SKM-1 treated with dmso at 0.1 percent for 144 hours (cell line): ENCODE measurements around the gene FIZ1.

ENCODE experiments used
- DNase-seq: peaks from one replicate; lab custom pipeline; 2025; ENCODE audit not compliant: unreplicated experiment; lab: John Stamatoyannopoulos, UW

FIZ1 gene

GRCh38 chr19:55636723-55637122 is 37.4 kb upstream of the FIZ1 start:
- no peak for DNase-seq

- DNase-seq = no peak
Observed at GRCh38 chr19:55635856-55636440, 36.6 kb upstream of the FIZ1 start.

- DNase-seq = no peak
Observed at GRCh38 chr19:55635334-55635717, 36.0 kb upstream of the FIZ1 start.

GRCh38 chr19:55633861-55634260 is 34.5 kb upstream of the FIZ1 start:
- no peak for DNase-seq

- peak; percentile 38 for DNase-seq
Observed at GRCh38 chr19:55632463-55632834, 33.1 kb upstream of the FIZ1 start.

- DNase-seq = no peak
Observed at GRCh38 chr19:55626350-55626749, 27.0 kb upstream of the FIZ1 start.

GRCh38 chr19:55625004-55625326 is 25.6 kb upstream of the FIZ1 start:
- DNase-seq = no peak

GRCh38 chr19:55624109-55625003 is 25.0 kb upstream of the FIZ1 start, which contains the start of gene ZNF784:
ZNF784 (minus strand) TSS chr19:55624566; CDS start chr19:55624561, 5 bp downstream.
- DNase-seq = peak; percentile 59

GRCh38 chr19:55623561-55623960 is 24.2 kb upstream of the FIZ1 start:
- no peak for DNase-seq

- DNase-seq = no peak
Observed at GRCh38 chr19:55623130-55623529, 23.8 kb upstream of the FIZ1 start.

- DNase-seq = no peak
Observed at GRCh38 chr19:55622242-55622969, 23.1 kb upstream of the FIZ1 start.

GRCh38 chr19:55621673-55622231 is 22.4 kb upstream of the FIZ1 start:
- DNase-seq = no peak

GRCh38 chr19:55621205-55621672 is 21.9 kb upstream of the FIZ1 start:
- DNase-seq = no peak

GRCh38 chr19:55620410-55621204 is 21.3 kb upstream of the FIZ1 start:
- peak; percentile 70 for DNase-seq

- no peak for DNase-seq
Observed at GRCh38 chr19:55619286-55619685, 20.0 kb upstream of the FIZ1 start.

- DNase-seq = no peak
Observed at GRCh38 chr19:55618426-55618825, 19.1 kb upstream of the FIZ1 start.

GRCh38 chr19:55617426-55617825 is 18.1 kb upstream of the FIZ1 start:
- no peak for DNase-seq

- no peak for DNase-seq
Observed at GRCh38 chr19:55616395-55616875, 17.1 kb upstream of the FIZ1 start.

- DNase-seq = no peak
Observed at GRCh38 chr19:55615543-55616394, 16.5 kb upstream of the FIZ1 start.
